Tibial nerve (tissue), 4 donors: ENCODE data around the gene ABLIM2. TPM values are rescaled to one million over a fixed set of nuclear protein-coding genes. Genes with fewer than 3 reads are reported as not detected.

Experiments used
- DNase-seq, 2 donors: peaks; one replicate each; pipeline ENCODE4 v3.0.0-alpha.2; 2019; ENCODE audit warnings: low spot score in 2 of 2
- H3K27ac ChIP-seq, 4 donors: fragments of 200-600 bp; sonication (generic) in 3 of 4; one replicate each; pipeline ENCODE4 v1.5.1; 2017 to 2019; ENCODE audit warnings: mild to moderate bottlenecking in 1 of 4
- H3K27me3 ChIP-seq, 2 donors: fragments of 200-600 bp; sonication (generic) in 1 of 2; one replicate each; pipeline versions ENCODE4 v1.5.1 to v1.6.0; 2017 to 2019
- H3K36me3 ChIP-seq, 3 donors: fragments of 200-600 bp; sonication (generic); one replicate each; pipeline ENCODE4 v1.5.1; 2018 to 2019
- H3K4me1 ChIP-seq, 4 donors: fragments of 200-600 bp; sonication (generic) in 3 of 4; one replicate each; pipeline ENCODE4 v1.5.1; 2017 to 2019
- H3K4me3 ChIP-seq, 4 donors: fragments of 200-600 bp; sonication (generic) in 3 of 4; one replicate each; pipeline ENCODE4 v1.5.1; 2017 to 2019; ENCODE audit warnings: mild to moderate bottlenecking in 1 of 4, moderate library complexity in 1 of 4
- H3K9me3 ChIP-seq, 4 donors: fragments of 200-600 bp; sonication (generic) in 3 of 4; one replicate each; pipeline ENCODE4 v1.5.1; 2017 to 2019
- EP300 ChIP-seq, 2 donors: sonication (generic); formaldehyde crosslinking; IDR thresholded peaks; one replicate each; pipeline ENCODE4 v1.6.1; 2017; ENCODE audit warnings: antibody characterized with exemption in 2 of 2, mild to moderate bottlenecking in 1 of 2
- POLR2A ChIP-seq, 2 donors: fragments of 450-650 bp; IDR thresholded peaks; one replicate each; pipeline ENCODE4 v1.6.1; 2017; ENCODE audit warnings: antibody characterized with exemption in 2 of 2, mild to moderate bottlenecking in 2 of 2, moderate library complexity in 2 of 2
- WGBS, 2 donors: methylation state at CpG; one replicate each; pipeline ENCODE4 v1.1.5; 2018; 5-methylcytosine and 5-hydroxymethylcytosine counted together
- total RNA-seq, 4 donors: library from RNA; depleted of rRNA; stranded (reverse); fragments of >200 nt; gene quantifications; one replicate each; pipeline ENCODE4 v1.1.0, GENCODE V29; 2016
- TF ChIP-seq, protein P1 (sequence below), 5 experiments: fragments of 200-600 bp in 3 of 5; fragments of 450-650 bp in 2 of 5; sonication (generic) in 3 of 5; IDR thresholded peaks; one replicate each; pipeline ENCODE4 v1.5.1; 2016 to 2019; ENCODE audit warnings: antibody characterized with exemption in 5 of 5, mild to moderate bottlenecking in 3 of 5, moderate library complexity in 2 of 5

The ABLIM2 gene
- total RNA-seq, 4 donors from 2014 or later = 29.1 to 125 (median 41.7) TPM

- Histone ChIP-seq H3K4me1 (peaks cover 0 to 29% (median 2%) of the 10 kb centered on the region in 4 donors), H3K27ac (peak overlapping the region in 1 of 4 donors; percentile 91), H3K9me3 (peaks cover 0 to 25% (median 5%) of the 10 kb centered on the region in 4 donors), H3K36me3 (peaks cover 0 to 19% (median 0%) of the 10 kb centered on the region in 3 donors), H3K4me3 (no peak overlapping the region), H3K27me3 (no peaks in the 10 kb centered on the region)
- 59 to 70% methylated on average over 11 to 12 of the region's 12 CpGs for WGBS, 2 donors
- TF ChIP-seq, protein P1, sequence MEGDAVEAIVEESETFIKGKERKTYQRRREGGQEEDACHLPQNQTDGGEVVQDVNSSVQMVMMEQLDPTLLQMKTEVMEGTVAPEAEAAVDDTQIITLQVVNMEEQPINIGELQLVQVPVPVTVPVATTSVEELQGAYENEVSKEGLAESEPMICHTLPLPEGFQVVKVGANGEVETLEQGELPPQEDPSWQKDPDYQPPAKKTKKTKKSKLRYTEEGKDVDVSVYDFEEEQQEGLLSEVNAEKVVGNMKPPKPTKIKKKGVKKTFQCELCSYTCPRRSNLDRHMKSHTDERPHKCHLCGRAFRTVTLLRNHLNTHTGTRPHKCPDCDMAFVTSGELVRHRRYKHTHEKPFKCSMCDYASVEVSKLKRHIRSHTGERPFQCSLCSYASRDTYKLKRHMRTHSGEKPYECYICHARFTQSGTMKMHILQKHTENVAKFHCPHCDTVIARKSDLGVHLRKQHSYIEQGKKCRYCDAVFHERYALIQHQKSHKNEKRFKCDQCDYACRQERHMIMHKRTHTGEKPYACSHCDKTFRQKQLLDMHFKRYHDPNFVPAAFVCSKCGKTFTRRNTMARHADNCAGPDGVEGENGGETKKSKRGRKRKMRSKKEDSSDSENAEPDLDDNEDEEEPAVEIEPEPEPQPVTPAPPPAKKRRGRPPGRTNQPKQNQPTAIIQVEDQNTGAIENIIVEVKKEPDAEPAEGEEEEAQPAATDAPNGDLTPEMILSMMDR (IDR thresholded peaks at IDR 0.05) = no peak
- TF ChIP-seq POLR2A (IDR thresholded peaks at IDR 0.05) (no peak), EP300 (IDR thresholded peaks at IDR 0.05) (no peak)
- no peak for DNase-seq
Measured at GRCh38 chr4:8096690-8097061, 61.9 kb downstream of the ABLIM2 start.

DNA sequence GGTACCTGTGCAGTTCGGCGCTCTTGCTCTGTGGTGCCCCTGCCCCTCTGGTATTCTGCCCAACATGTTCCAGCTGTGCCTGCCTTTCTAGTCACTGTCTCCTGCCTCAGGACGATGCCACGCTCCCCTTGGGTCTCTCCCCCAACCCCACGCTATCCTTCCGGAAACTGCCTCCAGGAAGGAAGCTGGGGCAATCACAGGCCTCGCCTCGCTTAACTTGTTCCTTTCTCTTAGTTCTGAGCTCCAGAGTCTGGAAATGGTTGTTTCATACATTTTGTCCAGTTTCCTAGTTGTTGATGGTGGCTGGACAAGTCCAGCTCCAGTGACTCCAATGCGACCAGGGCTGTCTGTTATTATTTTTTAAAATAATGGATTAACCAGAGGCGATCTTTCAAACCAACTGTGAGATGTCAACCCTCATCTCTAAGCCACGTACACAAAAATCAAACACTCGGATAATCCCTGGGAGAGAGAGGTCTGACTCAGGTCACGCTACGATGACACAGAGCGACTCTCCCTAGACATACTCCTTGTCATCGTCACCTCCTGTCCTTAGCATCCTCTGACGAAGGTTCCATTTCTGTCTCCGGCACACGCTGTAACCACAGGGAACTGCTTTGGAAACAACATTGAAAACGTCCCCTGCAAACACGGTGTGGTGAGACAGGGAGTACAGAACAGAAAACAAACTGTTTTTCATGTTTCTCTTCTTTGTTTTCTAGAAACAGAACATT, 62.5 kb downstream of the ABLIM2 start:
- TF ChIP-seq POLR2A (IDR thresholded peaks at IDR 0.05) (no peak), EP300 (IDR thresholded peaks at IDR 0.05) (peak in 1 of 2 donors; percentile 36)
- TF ChIP-seq, protein P1 (IDR thresholded peaks at IDR 0.05) = no peak
- Histone ChIP-seq H3K27ac (peak overlapping the region in 1 of 4 donors; percentile 91), H3K36me3 (peaks cover 0 to 19% (median 0%) of the 10 kb centered on the region in 3 donors), H3K27me3 (no peaks in the 10 kb centered on the region), H3K4me3 (no peak overlapping the region), H3K9me3 (peaks cover 0 to 25% (median 5%) of the 10 kb centered on the region in 4 donors), H3K4me1 (peaks cover 0 to 24% (median 2%) of the 10 kb centered on the region in 4 donors)
- no peak for DNase-seq
- WGBS, 2 donors = 84 to 86% methylated on average over 21 of the region's 21 CpGs

- Histone ChIP-seq H3K27ac (no peak overlapping the region), H3K9me3 (peaks cover 0 to 25% (median 5%) of the 10 kb centered on the region in 4 donors), H3K36me3 (peaks cover 0 to 19% (median 0%) of the 10 kb centered on the region in 3 donors), H3K27me3 (no peaks in the 10 kb centered on the region), H3K4me3 (no peak overlapping the region), H3K4me1 (peaks cover 0 to under 1% (median 0%) of the 10 kb centered on the region in 4 donors)
- no peak for TF ChIP-seq POLR2A (IDR thresholded peaks at IDR 0.05)
- TF ChIP-seq, protein P1 (IDR thresholded peaks at IDR 0.05) = no peak
- TF ChIP-seq EP300 (IDR thresholded peaks at IDR 0.05) = no peak
- WGBS, 2 donors = 94 to 99% methylated on average over 2 of the region's 2 CpGs
- no peak for DNase-seq
Measured at GRCh38 chr4:8093587-8094274, 64.9 kb downstream of the ABLIM2 start.

DNA sequence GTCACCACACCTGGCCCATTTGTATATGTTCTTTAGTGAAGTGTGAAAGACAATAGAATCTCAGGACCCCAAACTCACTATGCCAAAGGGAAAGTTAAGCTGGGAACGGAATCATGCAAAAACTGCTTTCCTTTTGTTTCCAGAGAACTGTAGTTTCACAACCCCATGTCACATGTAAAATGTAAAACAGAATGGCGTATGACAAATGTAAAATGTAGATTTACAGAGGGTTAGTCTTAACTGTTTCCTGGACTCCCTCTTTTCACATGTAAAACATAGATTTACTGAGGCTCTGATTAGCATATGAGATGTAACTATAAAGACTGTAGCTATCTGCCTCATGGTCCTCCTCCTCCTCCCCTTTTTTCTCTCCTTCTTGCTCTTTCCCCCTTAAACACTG, 66.3 kb downstream of the ABLIM2 start:
- Histone ChIP-seq H3K4me3 (no peak overlapping the region), H3K27me3 (no peaks in the 10 kb centered on the region), H3K36me3 (peaks cover 0 to 19% (median 0%) of the 10 kb centered on the region in 3 donors), H3K27ac (no peak overlapping the region), H3K4me1 (peaks cover 0 to 2% (median 0%) of the 10 kb centered on the region in 4 donors), H3K9me3 (peaks cover 0 to 25% (median 5%) of the 10 kb centered on the region in 4 donors)
- WGBS, 2 donors = 91 to 93% methylated on average over 2 of the region's 2 CpGs
- no peak for DNase-seq
- TF ChIP-seq EP300 (IDR thresholded peaks at IDR 0.05) = no peak
- TF ChIP-seq, protein P1 (IDR thresholded peaks at IDR 0.05) = no peak
- TF ChIP-seq POLR2A (IDR thresholded peaks at IDR 0.05) = no peak
